Stimulated activated CD4-positive, alpha-beta T cell treated with anti-CD3 and anti-CD28 coated beads, Interleukin-12 subunit alpha, Interleukin-12 subunit beta, amount 100 ng/mL, for 24 hours (primary cell): ENCODE data around the gene SLC39A11.

ENCODE experiments used
- DNase-seq, 2 experiments: peaks; one replicate each; pipeline ENCODE4 v3.0.0-alpha.2; 2020; ENCODE audit warnings: low read depth in 2 of 2

The SLC39A11 gene

GRCh38 chr17:72977771-72978417, 114.6 kb downstream of the SLC39A11 start:
- no peak for DNase-seq

GRCh38 chr17:72976971-72977770, 115.3 kb downstream of the SLC39A11 start:
- no peak for DNase-seq

- DNase-seq: no peak
These were observed 117.0 kb downstream of the SLC39A11 start for GRCh38 chr17:72975509-72975908.

GRCh38 chr17:72974605-72975232, 117.8 kb downstream of the SLC39A11 start:
- no peak for DNase-seq

GRCh38 chr17:72972263-72972951, 120.1 kb downstream of the SLC39A11 start:
- DNase-seq: no peak

- DNase-seq: no peak
These were observed 121.1 kb downstream of the SLC39A11 start for GRCh38 chr17:72971226-72971880.

- DNase-seq: no peak
These were observed 121.7 kb downstream of the SLC39A11 start for GRCh38 chr17:72970797-72971196.

- no peak for DNase-seq
These were observed 122.2 kb downstream of the SLC39A11 start for GRCh38 chr17:72970246-72970645.

GRCh38 chr17:72969293-72969906, 123.1 kb downstream of the SLC39A11 start:
- DNase-seq: no peak

- no peak for DNase-seq
These were observed 123.7 kb downstream of the SLC39A11 start for GRCh38 chr17:72968798-72969197.

- no peak for DNase-seq
These were observed 124.4 kb downstream of the SLC39A11 start for GRCh38 chr17:72967977-72968585.

GRCh38 chr17:72967277-72967970, 125.1 kb downstream of the SLC39A11 start:
- DNase-seq: no peak

- no peak for DNase-seq
These were observed 130.4 kb downstream of the SLC39A11 start for GRCh38 chr17:72962106-72962505.

GRCh38 chr17:72955391-72956140, 136.9 kb downstream of the SLC39A11 start:
- no peak for DNase-seq

- no peak for DNase-seq
These were observed 137.9 kb downstream of the SLC39A11 start for GRCh38 chr17:72954579-72954978.

GRCh38 chr17:72953621-72954020, 138.9 kb downstream of the SLC39A11 start:
- no peak for DNase-seq

GRCh38 chr17:72952641-72953315, 139.7 kb downstream of the SLC39A11 start:
- DNase-seq: no peak

GRCh38 chr17:72952220-72952619, 140.3 kb downstream of the SLC39A11 start:
- DNase-seq: no peak
